Anterior cingulate cortex (tissue), 58 donors: ENCODE data around the gene WDR13.
"Not testable (repeated sequence)": the region's sequence is repeated elsewhere in the genome, so short reads cannot be mapped to it uniquely, and the experiment has no call there.

ENCODE experiments used
- DNase-seq, 58 donors: peaks; one replicate each; lab custom pipeline; 2025; lab: John Stamatoyannopoulos, UW

Gene WDR13

GRCh38 chrX:48597353-48598264 lies at the start of gene WDR13:
WDR13 (plus strand) TSS chrX:48597492; CDS start chrX:48597997, 505 bp downstream.
- DNase-seq: peak; percentile 31 to 94 (median 83)

DNA sequence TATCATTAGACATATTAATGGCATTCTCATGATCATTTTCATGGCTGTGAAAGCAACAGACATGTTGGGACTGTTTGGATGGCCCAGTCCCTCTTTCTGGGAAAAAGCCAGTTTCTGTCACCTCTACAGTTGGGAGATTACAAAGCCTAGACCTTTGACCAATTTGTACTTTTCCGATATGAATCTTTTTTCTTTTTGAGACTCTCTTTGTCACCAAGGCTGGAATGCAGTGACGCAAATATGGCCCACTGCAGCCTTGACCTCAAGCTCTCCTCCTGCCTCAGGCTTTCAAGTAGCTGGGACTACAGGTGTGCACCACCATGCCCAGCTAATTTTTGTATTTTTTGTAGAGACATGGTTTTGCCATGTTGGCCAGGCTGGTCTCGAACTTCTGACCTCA lies 48.4 kb upstream of the WDR13 start:
- DNase-seq: no peak

DNA sequence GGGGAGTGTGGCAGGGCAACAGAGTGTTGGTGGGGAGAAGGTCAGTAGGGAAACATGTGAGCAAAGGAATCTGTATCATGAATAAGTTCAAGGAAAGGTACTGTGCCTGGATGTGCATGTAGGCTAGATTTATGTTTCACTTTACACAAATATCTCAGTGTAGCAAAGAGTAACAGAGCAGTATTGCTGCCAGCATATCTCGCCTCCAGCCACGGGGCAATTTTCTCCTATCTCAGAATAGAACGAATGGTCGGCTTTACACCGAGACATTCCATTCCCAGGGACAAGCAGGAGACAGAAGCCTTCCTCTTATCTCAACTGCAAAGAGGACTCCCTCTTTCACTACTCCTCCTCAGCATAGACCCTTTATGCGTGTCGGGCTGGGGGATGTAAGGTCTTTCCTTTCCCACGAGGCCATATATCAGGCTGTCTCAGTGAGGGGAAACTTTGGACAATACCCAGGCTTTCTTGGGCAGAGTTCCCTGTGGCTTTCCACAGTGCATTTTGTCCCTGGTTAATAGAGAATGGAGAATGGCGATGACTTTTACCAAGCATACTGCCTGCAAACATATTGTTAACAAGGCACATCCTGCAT lies 41.5 kb upstream of the WDR13 start:
- not testable (repeated sequence) for DNase-seq

DNA sequence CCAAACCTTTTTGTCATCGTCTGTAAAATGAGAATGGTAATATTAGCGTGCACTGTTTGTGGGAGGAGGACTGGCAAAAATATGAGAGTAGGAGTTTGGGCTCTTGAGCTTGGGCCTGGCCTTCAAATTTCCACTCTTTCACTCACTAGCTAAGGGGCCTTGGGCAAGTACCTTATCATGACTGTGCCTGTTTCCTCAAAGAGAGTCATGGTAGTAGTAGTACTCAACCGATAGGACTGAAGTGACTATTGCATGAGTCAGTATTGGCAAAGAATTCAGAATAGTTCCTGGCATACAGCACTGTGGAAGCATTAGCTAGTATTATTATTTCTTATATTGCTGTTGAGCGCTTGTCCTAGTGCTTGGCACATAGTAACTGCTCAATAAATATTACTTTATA lies 39.0 kb upstream of the WDR13 start:
- DNase-seq: no peak

GRCh38 chrX:48559636-48560035 lies 37.7 kb upstream of the WDR13 start:
- no peak for DNase-seq

GRCh38 chrX:48560056-48560455 lies 37.2 kb upstream of the WDR13 start:
- DNase-seq: no peak

- DNase-seq: no peak
These were observed 36.6 kb upstream of the WDR13 start for GRCh38 chrX:48560681-48561080.

DNA sequence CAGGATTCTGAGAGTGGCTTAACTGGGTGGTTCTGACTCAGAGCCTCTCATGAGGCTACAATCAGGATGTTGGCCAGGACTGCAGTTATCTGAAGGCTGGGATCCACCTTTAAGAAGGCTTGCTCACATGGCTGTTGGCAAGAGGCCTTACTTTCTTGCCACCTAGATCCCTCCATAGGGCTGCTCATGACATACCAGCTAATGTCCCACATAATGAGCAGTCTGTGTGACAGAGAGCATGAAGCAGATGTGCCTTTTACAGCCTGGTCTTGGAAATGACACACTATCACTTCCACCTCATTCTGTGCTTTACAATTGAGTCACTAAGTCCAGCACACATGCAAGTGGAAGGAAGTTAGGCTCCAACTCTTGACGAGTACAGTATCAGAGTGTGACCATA lies 27.3 kb upstream of the WDR13 start:
- DNase-seq: no peak

DNA sequence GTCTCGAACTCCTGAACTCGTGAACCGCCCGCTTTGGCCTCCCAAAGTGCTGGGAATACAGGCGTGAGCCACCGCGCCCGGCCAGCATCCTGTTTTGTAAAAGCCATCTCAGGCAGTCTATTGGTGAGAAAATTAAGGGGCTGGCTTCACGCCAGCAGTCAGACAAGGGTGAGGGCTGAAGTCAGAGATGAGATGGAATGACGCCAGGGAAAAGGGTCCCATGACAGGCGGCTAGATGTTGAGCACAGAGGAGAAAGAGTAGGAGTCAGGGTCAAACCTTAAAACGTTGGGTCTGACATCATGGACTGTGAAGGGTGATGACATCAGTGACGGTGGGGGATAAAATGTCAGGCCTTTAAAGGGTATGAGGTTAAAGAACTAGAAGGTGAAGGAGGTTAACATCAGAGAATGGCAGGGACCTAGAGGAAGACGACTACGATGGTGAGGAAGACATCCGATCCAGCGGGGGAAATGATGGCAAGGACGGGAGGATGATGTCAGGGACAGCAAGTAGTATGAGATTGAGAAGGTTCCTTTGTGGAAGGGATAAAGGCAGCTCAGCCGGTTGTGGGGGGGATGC lies 23.5 kb upstream of the WDR13 start:
- DNase-seq: peak in 13 of 58 donors; percentile 5 to 53 (median 15)

DNA sequence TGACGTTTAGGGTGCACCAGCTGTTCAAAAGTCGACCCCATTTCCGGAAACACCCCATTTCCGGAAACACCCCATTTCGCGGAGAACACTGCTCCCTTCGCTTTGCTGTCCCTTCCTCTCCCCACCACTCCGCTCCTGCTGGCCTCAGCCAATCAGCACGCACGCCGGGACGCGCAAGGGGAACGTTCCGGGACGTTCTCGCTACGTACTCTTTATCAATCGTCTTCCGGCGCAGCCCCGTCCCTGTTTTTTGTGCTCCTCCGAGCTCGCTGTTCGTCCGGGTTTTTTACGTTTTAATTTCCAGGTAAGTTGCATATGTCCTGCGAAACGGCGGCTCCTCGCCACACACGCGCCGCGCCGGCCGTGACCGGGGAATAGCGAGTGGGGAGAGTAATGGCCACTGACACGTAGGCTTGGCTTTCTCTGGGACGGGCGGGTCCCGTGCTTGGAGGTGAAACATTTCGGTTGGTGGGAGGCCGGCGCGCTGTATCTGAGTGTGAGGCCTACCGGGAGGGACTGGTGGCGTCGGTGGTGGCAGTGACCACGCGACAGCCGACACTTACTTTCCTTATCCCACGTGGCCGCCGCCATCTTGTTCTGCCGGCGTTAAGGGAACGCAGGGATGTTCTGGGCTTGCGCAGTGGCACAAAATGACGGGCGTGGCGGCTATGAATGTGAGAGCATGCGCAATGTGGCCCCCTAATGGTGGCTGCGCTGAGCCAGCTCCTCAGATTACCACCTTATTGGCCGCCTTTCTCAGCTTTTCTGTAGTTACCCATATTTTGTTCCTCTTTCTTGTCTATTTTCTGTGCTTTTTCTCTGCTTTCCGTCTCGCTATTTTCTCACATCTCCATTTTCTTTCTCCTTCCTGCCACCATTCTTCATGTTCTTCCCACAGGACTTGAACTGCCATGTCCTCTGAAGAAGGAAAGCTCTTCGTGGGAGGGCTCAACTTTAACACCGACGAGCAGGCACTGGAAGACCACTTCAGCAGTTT lies 22.7 kb upstream of the WDR13 start, which contains the start of gene RBM3:
Gene RBM3, plus strand, starts transcription at position 215 of the 997 bp plus-strand sequence. Its CDS starts 697 bp downstream, at position 912.
- peak; percentile 27 to 95 (median 84) for DNase-seq

DNA sequence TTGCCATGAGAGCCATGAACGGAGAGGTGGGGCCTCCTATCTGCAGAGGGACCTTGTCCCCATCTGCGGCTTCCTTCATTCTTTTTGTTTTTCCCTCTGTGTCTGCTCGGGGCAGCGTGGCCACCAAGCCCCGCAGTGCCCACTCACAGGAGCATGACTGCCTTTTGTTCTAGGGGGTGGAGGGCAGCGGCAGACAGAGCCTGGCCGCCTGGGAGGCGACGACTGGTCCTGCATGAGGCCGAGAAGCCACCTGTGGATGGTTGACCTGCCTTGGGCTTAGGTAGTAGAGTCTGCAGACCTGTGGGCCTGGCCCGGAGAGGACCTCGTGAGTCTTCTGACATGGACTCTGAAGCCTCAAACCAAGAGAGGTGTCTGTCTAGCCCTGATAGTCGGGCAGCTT lies 21.6 kb upstream of the WDR13 start:
- DNase-seq: no peak

- no peak for DNase-seq
These were observed 21.2 kb upstream of the WDR13 start for GRCh38 chrX:48576108-48576507.

- DNase-seq: no peak
These were observed 18.6 kb upstream of the WDR13 start for GRCh38 chrX:48578661-48579128.

GRCh38 chrX:48579259-48579658 lies 18.0 kb upstream of the WDR13 start:
- no peak for DNase-seq

DNA sequence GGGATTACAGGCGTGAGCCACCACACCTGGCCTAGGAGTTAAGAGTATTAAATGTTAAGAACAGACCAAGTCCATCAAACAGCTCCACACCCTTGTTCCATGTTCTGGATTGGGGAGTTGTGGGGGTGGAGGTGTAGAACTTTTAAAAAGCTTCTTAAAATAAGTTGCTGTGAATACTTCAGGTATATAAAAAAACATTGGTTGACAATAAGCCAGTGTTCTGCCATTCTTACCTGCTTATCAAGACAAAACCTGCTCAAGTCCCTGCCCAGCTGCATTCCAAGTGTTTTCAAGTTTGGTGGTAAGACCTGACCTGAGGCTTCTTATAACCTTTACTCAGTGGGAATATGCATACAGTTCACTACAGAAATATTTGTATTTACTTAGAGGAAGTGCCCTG lies 16.6 kb upstream of the WDR13 start:
- no peak for DNase-seq

GRCh38 chrX:48584698-48585097 lies 12.6 kb upstream of the WDR13 start:
- DNase-seq: no peak

- DNase-seq: no peak
These were observed 7.7 kb upstream of the WDR13 start for GRCh38 chrX:48589482-48590162.

GRCh38 chrX:48590203-48591103 lies 6.8 kb upstream of the WDR13 start:
- peak in 22 of 58 donors; percentile 0 to 39 (median 4) for DNase-seq
